Measurements from ENCODE around the gene RALGDS.
"Not testable (repeated sequence)": the region's sequence is repeated elsewhere in the genome, so short reads cannot be mapped to it uniquely, and the experiment has no call there.

The RALGDS gene

DNA sequence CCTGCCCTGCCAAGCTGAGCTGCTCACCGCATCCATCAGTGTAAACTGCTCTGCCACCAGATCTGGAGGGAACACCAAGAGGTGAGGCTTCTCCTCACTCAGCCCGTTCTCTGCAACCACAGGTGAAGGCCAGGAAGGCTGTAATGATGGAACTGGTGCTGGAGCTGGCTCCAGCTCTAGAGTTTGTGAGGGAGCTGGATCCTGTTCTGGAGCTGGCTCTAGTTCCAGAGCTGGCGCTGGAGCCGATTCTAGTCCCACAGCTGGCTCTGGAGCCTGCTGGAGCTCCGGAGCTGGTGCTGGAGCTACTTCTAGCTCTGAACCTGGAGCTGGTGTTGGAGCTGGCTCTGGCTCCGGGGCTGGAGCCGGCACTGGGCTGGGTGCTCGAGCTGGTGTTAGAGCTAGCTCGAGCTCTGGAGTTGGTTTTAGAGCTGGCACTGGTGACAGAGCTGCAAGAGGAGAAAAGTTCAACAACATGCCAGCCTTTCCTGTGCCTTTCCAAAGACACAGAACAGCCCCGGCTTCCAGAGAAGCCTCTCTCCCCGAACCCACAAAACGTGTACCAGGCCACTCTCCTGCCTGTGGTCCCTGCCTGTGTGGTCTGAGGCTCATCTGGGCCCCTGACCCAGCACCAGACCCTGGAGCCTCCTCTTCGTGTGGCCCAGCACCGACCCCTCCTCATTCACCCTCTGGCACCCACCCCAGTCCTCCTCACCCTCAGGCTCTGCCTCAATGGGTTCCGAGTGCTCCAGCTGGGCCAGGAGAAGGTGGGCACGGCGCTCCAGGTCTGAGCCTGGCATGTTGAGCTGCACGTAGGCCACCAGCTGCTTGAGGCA is 12.9 kb downstream of the RALGDS start:
- DNase-seq (ENCODE audit: low read depth in 2 of 2) = no peak

DNA sequence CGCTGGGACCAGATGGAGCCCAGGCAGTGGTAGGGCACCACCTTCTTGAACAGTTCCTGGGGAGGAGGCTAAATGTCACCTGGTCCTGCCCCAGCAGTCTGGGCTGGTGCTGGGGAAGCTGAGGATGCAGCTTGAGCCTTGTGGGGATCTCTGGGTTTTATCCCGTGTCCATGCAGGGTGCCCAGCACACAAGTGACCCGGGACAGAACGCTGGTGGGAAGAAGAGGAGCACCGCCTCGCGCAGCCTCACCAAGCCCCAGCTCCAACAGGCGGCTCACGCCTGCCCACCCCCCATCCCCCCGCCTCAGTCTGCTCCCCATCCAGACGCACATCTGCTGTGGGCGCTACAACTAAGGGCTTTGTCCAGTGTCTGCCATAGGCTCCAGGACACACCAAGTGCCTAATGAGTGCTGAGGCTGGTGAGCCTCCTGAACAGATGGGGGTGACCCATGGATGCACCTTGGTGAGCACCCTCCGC is 13.8 kb downstream of the RALGDS start:
- no peak for DNase-seq (ENCODE audit: low read depth in 2 of 2)

GRCh38 chr9:133106511-133107244 is 14.4 kb downstream of the RALGDS start:
- DNase-seq (ENCODE audit: low read depth in 2 of 2) = no peak

DNA sequence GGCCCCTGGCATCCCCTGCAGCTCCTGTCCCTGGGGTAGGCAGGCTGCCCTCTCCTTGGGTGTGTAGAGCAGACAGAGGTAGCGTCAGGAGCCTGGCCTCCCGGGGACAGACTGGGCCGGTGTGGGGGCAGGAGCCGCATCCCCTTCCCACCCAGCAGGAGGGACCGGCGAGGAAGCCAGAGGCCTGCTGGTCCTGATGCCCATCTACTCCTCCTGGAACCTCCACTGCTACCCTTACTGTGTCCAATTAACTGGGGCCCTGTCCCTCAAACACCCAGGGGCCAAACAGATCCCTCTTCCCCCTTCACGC is 15.6 kb downstream of the RALGDS start:
- no peak for DNase-seq (ENCODE audit: low read depth in 2 of 2)

DNA sequence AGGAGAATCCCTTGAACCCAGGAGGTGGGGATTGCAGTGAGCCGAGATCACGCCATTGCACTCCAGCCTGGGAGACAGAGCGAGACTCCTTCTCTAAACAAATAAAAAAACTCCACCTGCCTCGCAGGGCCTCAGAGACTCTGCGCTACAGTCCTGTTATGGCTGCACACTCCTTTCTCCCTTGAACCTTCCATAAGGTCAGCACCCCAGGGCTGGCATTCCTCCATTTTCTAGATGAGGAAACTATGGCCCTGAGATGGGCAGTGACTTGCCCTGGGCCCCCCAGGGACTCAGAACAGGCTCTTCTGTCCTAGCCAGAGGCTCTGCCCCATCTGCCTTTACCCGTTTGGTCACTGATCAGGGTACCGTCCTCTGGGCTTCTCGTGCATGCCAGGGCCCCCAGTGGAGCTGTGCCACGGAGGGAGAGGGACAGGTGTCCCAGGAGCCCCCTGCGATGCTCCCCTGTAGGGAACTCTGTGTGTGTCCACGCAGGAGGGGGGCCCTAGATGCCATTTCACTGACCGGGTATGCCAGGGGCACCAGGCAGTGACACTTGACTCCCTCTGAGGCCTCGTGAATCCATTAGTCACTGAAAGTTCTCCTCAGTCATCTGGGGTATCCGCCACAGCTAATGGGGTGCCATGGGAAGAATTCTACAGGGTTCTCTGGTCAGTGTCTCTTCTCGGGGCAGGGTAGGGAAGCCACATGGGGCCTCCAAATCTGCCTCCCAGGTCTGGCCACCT is 16.2 kb downstream of the RALGDS start:
- DNase-seq (ENCODE audit: low read depth in 2 of 2) = no peak

DNA sequence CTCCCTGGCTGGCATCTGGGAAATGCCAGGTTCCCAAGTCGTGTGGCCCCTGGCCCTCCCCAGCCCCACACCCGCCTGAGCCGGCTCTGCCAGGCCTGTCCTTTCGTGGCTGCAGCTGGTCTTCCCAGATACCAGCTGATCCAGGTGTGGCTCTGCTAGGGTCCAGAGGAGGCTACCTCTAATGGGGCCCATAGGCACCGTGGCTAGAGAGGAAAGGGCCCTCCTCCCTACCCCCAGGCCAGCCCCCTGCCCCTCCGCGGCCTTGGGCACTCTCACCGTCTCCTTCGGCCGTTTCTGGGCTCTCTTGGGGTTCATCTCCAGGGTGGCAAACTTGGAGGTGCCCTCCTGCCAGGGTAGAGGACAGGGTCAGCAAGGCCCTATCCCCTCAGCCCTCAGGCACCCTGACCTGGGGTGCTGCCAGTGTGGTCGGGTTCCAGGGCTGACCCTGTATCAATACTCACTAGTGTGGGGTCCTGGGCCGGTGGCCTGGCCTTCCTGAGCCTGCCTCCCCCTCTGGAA is 17.0 kb downstream of the RALGDS start:
- no peak for DNase-seq (ENCODE audit: low read depth in 2 of 2)

GRCh38 chr9:133103183-133103986 is 17.7 kb downstream of the RALGDS start:
- DNase-seq (ENCODE audit: low read depth in 2 of 2) = no peak

DNA sequence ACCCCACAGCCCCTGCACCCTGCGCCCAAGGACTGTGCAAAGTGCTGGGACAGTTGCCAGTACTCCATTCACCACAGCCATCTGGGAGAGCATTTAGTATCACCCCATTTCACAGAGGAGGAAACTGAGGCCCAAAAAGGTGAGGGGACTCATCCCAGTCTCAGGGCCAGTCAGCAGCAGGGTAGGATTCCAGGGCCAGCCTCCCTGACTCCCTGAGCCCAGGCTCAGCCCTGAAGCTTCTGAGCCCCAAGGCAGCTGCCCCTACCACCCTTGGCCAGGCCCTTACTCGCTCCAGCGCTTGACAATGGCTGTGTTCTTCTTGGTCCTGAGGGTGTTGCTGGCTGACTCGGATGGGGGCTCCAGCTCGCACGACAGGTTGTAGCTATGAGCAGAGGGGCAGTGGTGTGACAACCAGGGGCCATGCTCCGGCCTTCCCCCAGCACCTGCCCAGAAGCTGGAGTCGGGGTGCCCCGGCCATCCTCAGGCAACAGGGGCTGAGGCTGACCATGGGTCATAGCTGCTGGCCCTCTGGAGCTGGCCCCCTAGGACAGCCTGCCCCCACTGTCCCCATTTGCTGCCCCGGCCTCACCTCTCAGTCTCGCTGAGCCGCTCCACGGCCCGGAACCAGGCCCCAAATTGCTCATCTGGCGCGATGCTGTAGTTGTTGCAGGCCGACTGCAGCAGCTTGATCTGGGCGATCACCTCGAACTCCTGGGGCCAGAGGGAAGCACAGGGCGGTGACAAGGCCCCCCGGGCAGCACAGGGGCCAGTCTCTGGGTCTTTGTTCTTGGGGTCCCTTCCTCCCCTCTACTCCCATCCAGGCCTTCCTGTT is 18.6 kb downstream of the RALGDS start:
- no peak for DNase-seq (ENCODE audit: low read depth in 2 of 2)

DNA sequence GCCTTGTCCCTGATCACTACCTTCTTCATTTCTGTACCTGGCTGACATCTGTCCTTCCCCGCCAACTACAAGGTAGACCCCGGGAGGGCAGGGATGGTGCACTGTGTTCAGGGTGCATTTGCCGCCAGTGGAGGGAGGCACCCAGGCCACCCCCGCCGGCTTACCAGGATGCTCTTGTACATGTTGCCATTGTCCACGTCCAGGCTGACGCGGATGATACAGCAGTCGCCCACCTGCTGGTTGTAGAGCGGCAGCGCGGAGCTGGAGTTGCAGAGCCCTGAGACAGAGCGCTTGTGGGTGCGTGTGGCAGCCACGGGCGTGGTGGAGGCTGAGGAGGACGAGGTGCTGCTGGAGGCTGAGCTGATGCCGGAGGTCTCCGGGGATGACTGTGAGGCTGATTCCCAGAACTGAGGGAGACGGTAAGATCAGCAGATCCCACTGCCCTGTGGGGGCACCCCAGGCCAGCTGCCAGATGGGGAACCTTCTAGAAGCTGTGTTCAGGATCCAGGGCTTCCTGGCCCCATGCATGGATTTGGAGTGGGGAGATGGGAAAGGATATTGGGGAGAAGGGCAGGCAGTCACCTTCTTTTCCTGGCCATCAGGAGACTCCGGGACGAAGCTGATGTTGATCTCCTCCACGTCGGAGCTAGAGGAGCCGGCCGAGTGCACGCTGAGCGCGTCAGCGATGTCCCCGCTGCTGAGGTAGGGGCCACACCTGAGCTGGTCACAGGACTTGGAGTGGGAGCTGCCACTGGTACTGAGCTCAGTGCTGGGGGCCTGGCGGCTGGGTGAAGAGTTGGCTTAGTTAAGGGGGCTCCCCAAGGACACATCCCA is 19.5 kb downstream of the RALGDS start:
- DNase-seq (ENCODE audit: low read depth in 2 of 2) = no peak

DNA sequence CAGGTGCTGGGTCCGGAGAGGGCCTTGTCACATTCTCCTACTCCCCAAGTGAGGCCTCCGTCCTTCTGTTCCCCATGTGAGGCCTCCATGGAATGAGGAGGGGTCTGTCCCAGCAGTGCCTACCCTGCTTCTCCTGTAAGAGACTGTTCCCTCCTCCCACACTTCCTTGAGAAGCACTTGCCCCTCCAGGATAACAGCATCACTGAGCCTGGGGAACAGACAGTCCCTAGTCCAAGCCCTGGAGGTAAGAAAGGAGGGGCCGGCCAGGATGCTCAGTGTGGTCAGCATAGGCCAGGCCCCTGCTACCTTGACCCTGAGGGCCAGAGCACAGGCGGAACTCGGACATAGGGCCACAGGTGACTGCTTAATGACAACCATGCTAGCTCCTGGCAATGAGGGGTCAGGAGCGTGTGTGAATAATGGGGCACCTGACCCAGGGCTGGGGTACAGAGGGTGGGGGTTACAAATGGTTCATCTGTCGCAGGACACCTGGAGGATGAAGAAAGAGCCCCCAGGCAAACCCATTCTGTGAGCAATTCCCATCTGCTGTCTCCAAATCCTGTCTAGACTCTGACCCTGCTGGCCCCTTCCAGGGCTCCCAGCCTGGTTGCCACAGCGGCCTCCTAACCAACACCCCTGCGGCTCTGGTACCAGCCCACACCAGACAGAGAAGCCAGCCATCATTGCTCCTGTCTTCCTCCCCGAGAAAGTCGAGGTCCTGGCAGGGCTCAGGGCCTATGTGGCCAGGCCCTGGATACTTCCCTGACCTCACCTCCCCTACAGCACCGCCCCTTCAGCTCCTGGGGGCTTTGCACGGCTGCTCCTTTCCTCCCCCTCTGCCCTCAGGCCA is 20.3 kb downstream of the RALGDS start:
- DNase-seq (ENCODE audit: low read depth in 2 of 2) = no peak

- no peak for DNase-seq (ENCODE audit: low read depth in 2 of 2)
These were observed 21.1 kb downstream of the RALGDS start for GRCh38 chr9:133099726-133100505.

DNA sequence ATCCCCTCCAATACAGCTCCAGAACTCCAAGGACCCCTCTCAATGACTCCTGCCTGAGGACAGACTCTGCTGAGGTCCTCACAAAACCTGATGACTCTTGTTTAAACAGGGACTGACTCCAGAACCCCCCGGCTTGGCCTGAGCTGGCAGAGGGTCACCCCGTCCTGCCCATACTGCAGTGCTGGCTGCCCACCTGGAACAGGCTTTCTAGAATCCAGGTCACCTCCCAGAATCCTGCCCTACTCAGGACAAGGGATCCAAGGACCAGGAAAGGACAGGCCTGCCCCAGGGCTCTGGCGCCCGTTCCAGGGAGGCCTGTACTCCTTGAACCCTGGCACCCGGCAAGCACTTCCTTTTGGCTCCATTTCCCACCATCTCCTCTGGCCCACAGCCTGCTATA is 22.2 kb downstream of the RALGDS start:
- no peak for DNase-seq (ENCODE audit: low read depth in 2 of 2)

DNA sequence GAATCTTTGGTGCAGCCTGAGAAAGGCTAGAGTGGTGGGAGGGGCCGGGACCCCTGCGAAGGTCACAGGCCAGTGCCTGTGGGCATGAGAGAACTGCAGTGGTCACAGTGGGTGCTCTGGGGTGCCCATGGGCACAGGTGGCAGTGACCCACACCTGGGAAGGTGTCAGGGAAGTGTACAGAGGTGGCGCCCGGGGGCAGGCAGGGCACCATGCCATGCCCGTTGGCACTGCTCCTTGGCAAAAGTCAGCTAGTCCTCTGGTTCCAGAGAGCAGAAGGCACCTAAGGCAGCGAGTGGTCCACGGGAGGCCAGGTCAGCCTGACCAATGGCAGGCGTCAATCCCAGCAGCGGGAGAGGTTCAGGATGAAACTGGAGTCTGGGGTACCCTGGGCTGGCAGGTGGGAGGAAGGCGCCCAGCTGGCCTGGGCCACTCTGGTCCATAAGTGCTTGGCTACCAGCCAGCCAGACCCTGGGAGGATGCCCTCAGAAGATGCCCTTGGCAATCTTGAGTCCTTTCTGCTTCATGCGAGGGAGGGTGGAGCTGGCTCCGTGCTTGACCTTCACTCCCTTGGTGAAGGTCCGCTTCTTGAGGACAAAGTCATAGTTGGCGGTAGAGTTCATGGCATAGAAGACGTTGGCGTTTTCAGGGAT is 22.8 kb downstream of the RALGDS start:
- no peak for DNase-seq (ENCODE audit: low read depth in 2 of 2)

DNA sequence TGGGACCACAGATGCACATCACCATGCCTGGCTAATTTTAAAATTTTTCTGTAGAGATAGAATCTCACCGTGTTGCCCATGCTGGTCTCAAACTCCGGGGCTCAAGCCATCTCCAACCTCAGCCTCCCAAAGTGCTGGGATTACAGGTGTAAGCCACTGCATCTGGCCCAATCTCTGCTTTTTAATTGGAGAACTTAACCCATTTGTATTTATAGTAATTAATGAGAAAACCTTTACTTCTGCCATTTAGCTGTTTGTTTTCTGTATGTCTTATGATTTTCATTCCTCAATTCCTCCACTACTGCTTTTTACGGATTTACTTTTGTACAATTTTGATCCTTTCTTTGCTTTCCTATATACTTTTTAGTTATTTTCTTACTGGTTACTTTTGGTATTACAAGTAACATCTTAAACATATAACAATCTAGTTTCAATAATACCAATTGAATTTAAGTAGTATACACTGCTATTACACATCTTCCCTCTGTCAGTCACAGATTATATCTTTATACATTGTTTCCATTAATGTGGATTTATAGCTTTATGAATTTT is 26.1 kb downstream of the RALGDS start:
- no peak for DNase-seq (ENCODE audit: low read depth in 2 of 2)

DNA sequence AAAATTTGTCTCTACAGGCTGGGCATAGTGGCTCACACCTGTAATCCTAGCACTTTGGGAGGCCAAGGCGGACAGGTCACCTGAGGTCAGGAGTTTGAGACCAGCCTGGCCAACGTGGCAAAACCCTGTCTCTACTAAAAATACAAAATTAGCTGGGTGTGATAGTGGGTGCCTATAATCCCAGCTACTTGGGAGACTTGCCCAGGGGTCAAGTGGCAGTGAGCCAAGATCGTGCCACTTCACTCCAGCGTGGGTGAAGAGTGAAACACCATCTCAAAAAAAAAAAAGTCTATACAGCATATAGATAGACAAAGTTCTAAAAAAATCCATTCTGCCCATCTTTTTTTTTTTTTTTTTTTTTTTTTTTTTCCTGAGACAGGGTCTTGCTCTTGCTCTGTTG is 26.7 kb downstream of the RALGDS start:
- not testable (repeated sequence) for DNase-seq (ENCODE audit: low read depth in 2 of 2)

DNA sequence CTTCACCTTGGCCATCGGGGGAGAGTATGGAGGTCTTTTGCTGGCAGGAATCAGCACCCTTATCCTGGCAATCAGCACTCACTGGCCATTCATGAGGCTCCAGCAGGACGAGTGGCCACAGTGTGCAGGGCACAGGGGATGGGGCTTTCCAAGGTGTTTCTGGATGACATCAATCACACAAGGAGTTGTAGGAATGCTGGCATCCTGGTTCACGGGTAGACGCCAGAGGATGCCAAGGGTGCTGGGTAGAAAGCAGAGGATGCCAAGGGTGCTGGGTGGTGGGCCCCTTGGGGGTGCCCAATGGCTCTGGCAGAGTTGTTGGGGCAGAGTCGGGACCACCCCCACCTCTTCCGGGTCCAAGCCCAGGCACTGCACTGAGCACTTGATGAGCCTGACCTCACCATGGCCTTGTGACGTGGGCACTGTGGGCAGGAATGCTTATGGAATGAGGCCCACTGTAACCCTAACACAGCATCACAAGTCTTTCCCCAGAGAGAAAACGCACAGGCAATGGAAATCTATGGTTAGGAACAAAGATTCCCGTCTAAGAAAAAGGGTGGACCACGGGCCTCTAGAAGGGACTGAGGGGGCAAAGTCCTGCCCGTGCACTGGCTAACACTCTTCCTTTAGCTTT is 30.2 kb downstream of the RALGDS start:
- DNase-seq (ENCODE audit: low read depth in 2 of 2) = no peak

DNA sequence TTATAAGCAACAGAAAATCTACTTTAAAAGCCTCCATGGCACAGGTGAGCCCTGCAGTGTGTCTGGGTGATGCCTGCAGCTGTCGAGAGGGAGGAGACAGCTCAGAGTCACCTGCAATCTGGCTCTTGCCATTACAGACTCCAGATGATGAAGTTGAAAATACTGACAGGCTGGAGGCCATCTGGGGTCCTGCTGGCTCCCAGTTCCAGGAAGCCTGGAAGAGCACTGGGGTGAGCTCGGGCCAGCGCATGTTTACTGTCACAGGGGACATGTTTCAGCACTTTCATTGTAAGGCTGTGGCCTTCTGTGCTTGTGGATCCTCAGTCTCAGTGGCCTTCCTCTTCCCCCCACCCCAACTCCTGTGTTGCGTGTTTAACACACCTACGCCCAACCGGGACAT is 30.9 kb downstream of the RALGDS start:
- DNase-seq (ENCODE audit: low read depth in 2 of 2) = no peak
